ENCODE results near the gene PPIL6.

PPIL6 gene

GRCh38 chr6:109440331-109441068, at the start of gene PPIL6, which contains the start of gene SMPD2:
PPIL6 (minus strand) TSS chr6:109440628; CDS start chr6:109440590, 38 bp downstream.
SMPD2 (plus strand) TSS chr6:109440724; CDS start chr6:109441122, 398 bp downstream.
- FAIRE-seq = no peak

GRCh38 chr6:109488001-109488400, 47.6 kb upstream of the PPIL6 start:
- no peak for FAIRE-seq

GRCh38 chr6:109486068-109486467, 45.6 kb upstream of the PPIL6 start:
- no peak for FAIRE-seq

- FAIRE-seq = no peak
Measured at GRCh38 chr6:109485266-109485935, 45.0 kb upstream of the PPIL6 start.

GRCh38 chr6:109484122-109484521, 43.7 kb upstream of the PPIL6 start:
- no peak for FAIRE-seq

GRCh38 chr6:109483735-109484057, 43.3 kb upstream of the PPIL6 start:
- no peak for FAIRE-seq

- no peak for FAIRE-seq
Measured at GRCh38 chr6:109482905-109483734, 42.7 kb upstream of the PPIL6 start, which contains the start of gene ZBTB24. ZBTB24 (minus strand) TSS chr6:109483219; CDS start chr6:109482026, 1,193 bp downstream.

- no peak for FAIRE-seq
Measured at GRCh38 chr6:109480993-109481480, 40.6 kb upstream of the PPIL6 start.

GRCh38 chr6:109478841-109479624, 38.6 kb upstream of the PPIL6 start:
- no peak for FAIRE-seq

- no peak for FAIRE-seq
Measured at GRCh38 chr6:109478222-109478805, 37.9 kb upstream of the PPIL6 start.

GRCh38 chr6:109477725-109478124, 37.3 kb upstream of the PPIL6 start:
- no peak for FAIRE-seq

GRCh38 chr6:109477184-109477583, 36.8 kb upstream of the PPIL6 start:
- FAIRE-seq = no peak

- no peak for FAIRE-seq
Measured at GRCh38 chr6:109475625-109476024, 35.2 kb upstream of the PPIL6 start.

GRCh38 chr6:109474995-109475394, 34.6 kb upstream of the PPIL6 start:
- FAIRE-seq = no peak

GRCh38 chr6:109473120-109473519, 32.7 kb upstream of the PPIL6 start:
- FAIRE-seq = no peak

- no peak for FAIRE-seq
Measured at GRCh38 chr6:109472132-109472995, 31.9 kb upstream of the PPIL6 start.

- no peak for FAIRE-seq
Measured at GRCh38 chr6:109471105-109471810, 30.8 kb upstream of the PPIL6 start.

- no peak for FAIRE-seq
Measured at GRCh38 chr6:109469591-109470189, 29.3 kb upstream of the PPIL6 start.

- FAIRE-seq = no peak
Measured at GRCh38 chr6:109467696-109468095, 27.3 kb upstream of the PPIL6 start.

Data from endometrium (tissue), 2 donors.